Thyroid gland (tissue), 4 donors: ENCODE measurements around the gene RBM5. TPM values are rescaled to one million over a fixed set of nuclear protein-coding genes. Genes with fewer than 3 reads are reported as not detected.
A peak's percentile ranks its signal among the peaks of the same experiment; 100 is the strongest.
"Not testable (repeated sequence)": the region's sequence is repeated elsewhere in the genome, so short reads cannot be mapped to it uniquely, and the experiment has no call there.

Source experiments
- DNase-seq, 2 donors: peaks; one replicate each; pipeline ENCODE4 v3.0.0-alpha.2; 2019
- H3K27ac ChIP-seq, 3 donors: fragments of 200-600 bp; sonication (generic); 1 replicate in 2 of 3; 2 replicates in 1 of 3; pipeline ENCODE4 v1.5.1; 2016 to 2019; ENCODE audit warnings: mild to moderate bottlenecking in 1 of 3, moderate library complexity in 1 of 3
- H3K27me3 ChIP-seq: fragments of 200-600 bp; sonication (generic); one replicate; pipeline ENCODE4 v1.5.1; 2019
- H3K36me3 ChIP-seq, 2 donors: fragments of 200-600 bp; sonication (generic); one replicate each; pipeline ENCODE4 v1.5.1; 2016 to 2019
- H3K4me1 ChIP-seq, 2 donors: fragments of 200-600 bp; sonication (generic); one replicate each; pipeline ENCODE4 v1.5.1; 2017 to 2019
- H3K4me3 ChIP-seq, 3 donors: fragments of 200-600 bp; sonication (generic); replicated peaks in 1 of 3; 1 replicate in 2 of 3; 2 replicates in 1 of 3; pipeline ENCODE4 v1.5.1; 2016; ENCODE audit warnings: mild to moderate bottlenecking in 1 of 3
- H3K9me3 ChIP-seq: fragments of 200-600 bp; sonication (generic); one replicate; pipeline ENCODE4 v1.5.1; 2017
- POLR2A ChIP-seq, 2 donors: fragments of 450-650 bp; IDR thresholded peaks; one replicate each; pipeline ENCODE4 v1.6.1; 2017; ENCODE audit warnings: antibody characterized with exemption in 2 of 2, mild to moderate bottlenecking in 2 of 2, moderate library complexity in 1 of 2
- WGBS, 2 donors: methylation state at CpG; one replicate each; pipeline ENCODE4 v1.1.5; 2017; 5-methylcytosine and 5-hydroxymethylcytosine counted together
- intact Hi-C: fragments of 100-400 bp; cut with DNase I; formaldehyde crosslinking; loops from one replicate; pipeline ENCODE4 v1.15.1; 2023
- total RNA-seq, 4 donors: library from RNA; depleted of rRNA; stranded (reverse); fragments of >200 nt; gene quantifications; one replicate each; pipeline ENCODE4 v1.2.3, GENCODE V29; 2016
- TF ChIP-seq, protein P1 (sequence below), 6 experiments: fragments of 200-600 bp in 3 of 6; fragments of 450-650 bp in 3 of 6; sonication (generic) in 3 of 6; IDR thresholded peaks; one replicate each; pipeline ENCODE4 v1.5.1; 2016 to 2019; ENCODE audit warnings: antibody characterized with exemption in 6 of 6, mild to moderate bottlenecking in 2 of 6, inconsistent platforms in 1 of 6, moderate library complexity in 1 of 6

RBM5 gene
- total RNA-seq, 4 donors from 2014 or later: 230 to 337 (median 268) TPM

DNA sequence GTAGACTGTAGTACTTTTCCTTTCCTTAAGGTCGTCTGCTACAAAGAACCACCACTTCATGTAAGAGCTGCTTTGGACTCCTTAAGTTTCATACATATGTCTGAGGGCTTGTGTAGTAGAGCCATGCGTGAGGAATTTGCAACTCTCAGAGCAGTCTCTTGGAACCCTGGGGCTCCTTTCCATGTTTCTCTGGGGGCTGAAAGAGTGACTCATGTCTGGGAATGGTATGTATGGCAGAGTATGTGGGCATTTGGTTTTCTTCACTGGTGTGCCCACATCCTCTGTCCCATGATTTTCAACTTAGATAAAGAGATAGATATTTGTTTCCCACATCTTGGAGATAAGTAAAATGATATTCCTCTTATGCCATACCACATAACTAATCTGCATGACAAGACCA lies 20.6 kb upstream of the RBM5 start:
- DNase-seq: no peak
- H3K27me3 ChIP-seq: no peaks in the 10 kb centered on the region
- no peaks in the 10 kb centered on the region for H3K4me1 ChIP-seq
- WGBS, 2 donors: 89 to 94% methylated on average over 2 of the region's 2 CpGs
- TF ChIP-seq, protein P1, sequence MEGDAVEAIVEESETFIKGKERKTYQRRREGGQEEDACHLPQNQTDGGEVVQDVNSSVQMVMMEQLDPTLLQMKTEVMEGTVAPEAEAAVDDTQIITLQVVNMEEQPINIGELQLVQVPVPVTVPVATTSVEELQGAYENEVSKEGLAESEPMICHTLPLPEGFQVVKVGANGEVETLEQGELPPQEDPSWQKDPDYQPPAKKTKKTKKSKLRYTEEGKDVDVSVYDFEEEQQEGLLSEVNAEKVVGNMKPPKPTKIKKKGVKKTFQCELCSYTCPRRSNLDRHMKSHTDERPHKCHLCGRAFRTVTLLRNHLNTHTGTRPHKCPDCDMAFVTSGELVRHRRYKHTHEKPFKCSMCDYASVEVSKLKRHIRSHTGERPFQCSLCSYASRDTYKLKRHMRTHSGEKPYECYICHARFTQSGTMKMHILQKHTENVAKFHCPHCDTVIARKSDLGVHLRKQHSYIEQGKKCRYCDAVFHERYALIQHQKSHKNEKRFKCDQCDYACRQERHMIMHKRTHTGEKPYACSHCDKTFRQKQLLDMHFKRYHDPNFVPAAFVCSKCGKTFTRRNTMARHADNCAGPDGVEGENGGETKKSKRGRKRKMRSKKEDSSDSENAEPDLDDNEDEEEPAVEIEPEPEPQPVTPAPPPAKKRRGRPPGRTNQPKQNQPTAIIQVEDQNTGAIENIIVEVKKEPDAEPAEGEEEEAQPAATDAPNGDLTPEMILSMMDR (IDR thresholded peaks at IDR 0.05): no peak
- no peak for TF ChIP-seq POLR2A (IDR thresholded peaks at IDR 0.05)
- intact Hi-C loops: no loop called here
- H3K9me3 ChIP-seq: no peaks in the 10 kb centered on the region
- H3K36me3 ChIP-seq: peaks cover 78 to 84% of the 10 kb centered on the region in 2 donors
- no peak overlapping the region for H3K27ac ChIP-seq
- H3K4me3 ChIP-seq: no peak overlapping the region

DNA sequence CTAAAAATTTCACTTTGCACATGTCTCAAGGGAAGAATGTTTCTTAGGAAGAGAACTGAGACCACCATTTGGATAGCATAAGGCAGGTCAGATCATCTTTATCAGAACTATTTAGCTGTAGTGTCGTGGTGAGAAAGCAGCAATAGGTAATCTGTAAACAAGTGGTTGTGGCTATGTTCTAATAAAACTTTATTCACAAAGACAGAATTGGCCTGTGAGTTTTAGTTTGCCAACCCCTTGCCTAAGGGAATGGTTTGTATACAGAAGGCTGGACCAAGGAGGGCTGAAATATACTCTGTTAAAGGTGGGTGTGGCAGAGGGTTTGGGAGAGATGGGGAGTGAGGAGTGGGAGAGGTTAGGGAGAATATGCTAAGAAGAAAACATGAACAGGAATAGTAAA lies 10.6 kb upstream of the RBM5 start:
- H3K9me3 ChIP-seq: no peaks in the 10 kb centered on the region
- peaks cover 19 to 44% of the 10 kb centered on the region in 2 donors for H3K36me3 ChIP-seq
- WGBS, 2 donors: 96 to 100% methylated on average over 1 of the region's 1 CpG
- TF ChIP-seq, protein P1 (IDR thresholded peaks at IDR 0.05): no peak
- no peak for TF ChIP-seq POLR2A (IDR thresholded peaks at IDR 0.05)
- H3K4me1 ChIP-seq: no peaks in the 10 kb centered on the region
- H3K27me3 ChIP-seq: no peaks in the 10 kb centered on the region
- DNase-seq: no peak
- H3K27ac ChIP-seq: no peak overlapping the region
- H3K4me3 ChIP-seq: no peak overlapping the region
- intact Hi-C loops: no loop called here

- 13 to 14% methylated on average over 1 of the region's 1 CpG for WGBS, 2 donors
- DNase-seq: no peak
- Histone ChIP-seq H3K4me3 (no peak overlapping the region), H3K9me3 (no peaks in the 10 kb centered on the region), H3K27me3 (no peaks in the 10 kb centered on the region), H3K27ac (no peak overlapping the region), H3K4me1 (no peaks in the 10 kb centered on the region), H3K36me3 (peaks cover 14 to 38% of the 10 kb centered on the region in 2 donors)
- intact Hi-C loops: no loop called here
- no peak for TF ChIP-seq POLR2A (IDR thresholded peaks at IDR 0.05)
- TF ChIP-seq, protein P1 (IDR thresholded peaks at IDR 0.05): no peak
These were observed 10.1 kb upstream of the RBM5 start for GRCh38 chr3:50078622-50079021.

DNA sequence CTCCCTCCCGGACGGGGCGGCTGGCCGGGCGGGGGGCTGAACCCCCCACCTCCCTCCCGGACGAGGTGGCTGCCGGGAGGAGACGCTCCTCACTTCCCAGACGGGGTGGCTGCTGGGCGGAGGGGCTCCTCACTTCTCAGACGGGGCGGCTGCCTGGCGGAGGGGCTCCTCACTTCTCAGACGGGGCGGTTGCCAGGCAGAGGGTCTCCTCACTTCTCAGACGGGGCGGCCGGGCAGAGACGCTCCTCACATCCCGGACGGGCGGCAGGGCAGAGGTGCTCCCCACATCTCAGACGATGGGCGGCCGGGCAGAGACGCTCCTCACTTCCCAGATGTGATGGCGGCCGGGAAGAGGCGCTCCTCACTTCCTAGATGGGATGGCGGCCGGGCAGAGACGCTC lies 3.8 kb upstream of the RBM5 start:
- no CpG with 5 or more reads among the region's 33 CpGs for WGBS, 2 donors
- DNase-seq, H3K27me3 ChIP-seq, H3K27ac ChIP-seq, H3K36me3 ChIP-seq, intact Hi-C loops, H3K4me3 ChIP-seq, H3K4me1 ChIP-seq, H3K9me3 ChIP-seq: not testable (repeated sequence)

- 1% methylated on average over 16 of the region's 16 CpGs for WGBS, 2 donors
- intact Hi-C loops: no loop called here
- Histone ChIP-seq H3K36me3 (peaks cover 33 to 42% of the 10 kb centered on the region in 2 donors), H3K4me1 (peaks cover 14 to 17% of the 10 kb centered on the region in 2 donors), H3K27me3 (no peaks in the 10 kb centered on the region), H3K4me3 (peak overlapping the region; percentile 56 to 84 (median 74)), H3K27ac (peak overlapping the region in 2 of 3 donors; percentile 95), H3K9me3 (no peaks in the 10 kb centered on the region)
- TF ChIP-seq, protein P1 (IDR thresholded peaks at IDR 0.05): no peak
- TF ChIP-seq POLR2A (IDR thresholded peaks at IDR 0.05): no peak
- DNase-seq: peak; percentile 47 to 53
These were observed 858 bp downstream of the RBM5 start for GRCh38 chr3:50089609-50089945.

GRCh38 chr3:50090984-50091383 lies 2.3 kb downstream of the RBM5 start:
- Histone ChIP-seq H3K36me3 (peaks cover 47 to 56% of the 10 kb centered on the region in 2 donors), H3K27ac (peak overlapping the region in 1 of 3 donors; percentile 61), H3K9me3 (no peaks in the 10 kb centered on the region), H3K4me1 (peaks cover 14 to 17% of the 10 kb centered on the region in 2 donors), H3K27me3 (no peaks in the 10 kb centered on the region), H3K4me3 (no peak overlapping the region)
- TF ChIP-seq POLR2A (IDR thresholded peaks at IDR 0.05): no peak
- TF ChIP-seq, protein P1 (IDR thresholded peaks at IDR 0.05): no peak
- intact Hi-C loops: no loop called here
- no peak for DNase-seq
